GM12878 (cell line): ENCODE data around the gene STON2. TPM values are rescaled to one million over a fixed set of nuclear protein-coding genes. Genes with fewer than 3 reads are reported as not detected.
A peak's percentile ranks its signal among the peaks of the same experiment; 100 is the strongest.

ENCODE experiments used
- ATAC-seq: fragments of 200-7000 bp; cut with Tn5 transposase; 3 replicates; pipeline ENCODE4 v1.9.1; 2020; ENCODE audit warnings: mild to moderate bottlenecking, moderate library complexity
- BruUV-seq: library from RNA; stranded (reverse); fragments of 400-500 nt; replicated peaks from 2 replicates; lab custom pipeline; 2021; lab: Mats Ljungman, UMichigan
- CTCF ChIA-PET: fragments of 300-600 bp; sonication (Branson Sonifier 250); formaldehyde crosslinking; extraction: SDS; loops from one replicate; lab custom pipeline; 2021; ENCODE audit warnings: inconsistent platforms; lab: Yijun Ruan, JAX
- POLR2A ChIA-PET: fragments of 350-600 bp; formaldehyde crosslinking; extraction: SDS; loops from one replicate; lab custom pipeline; 2021; ENCODE audit warnings: inconsistent platforms; lab: Charles Lee
- RAD21 ChIA-PET: fragments of 300-600 bp; sonication (Branson Sonifier 250); formaldehyde crosslinking; loops from one replicate; lab custom pipeline; 2023; ENCODE audit warnings: antibody characterized with exemption; ENCODE audit not compliant: unreplicated experiment; lab: Charles Lee
- SMC1A ChIA-PET: fragments of 300-600 bp; sonication (Branson Sonifier 250); formaldehyde crosslinking; loops from one replicate; lab custom pipeline; 2023; ENCODE audit not compliant: unreplicated experiment, uncharacterized antibody; lab: Charles Lee
- DNase-seq: peaks from one replicate; pipeline ENCODE4 v3.0.0-alpha.2; 2011; ENCODE audit warnings: low read depth, low spot score
- FAIRE-seq: peaks from 3 replicates; lab custom pipeline; 2011; peaks lifted over from hg19 to GRCh38; lab: Jason Lieb, UNC
- H2AFZ ChIP-seq: 2 replicates; pipeline ENCODE4 v1.6.0; 2011; ENCODE audit warnings: low read depth, low read length, control low read depth; ENCODE audit not compliant: control insufficient read depth
- H3K27ac ChIP-seq: 2 replicates; pipeline ENCODE4 v1.5.1; 2011; ENCODE audit warnings: control low read depth; ENCODE audit not compliant: control insufficient read depth, insufficient read depth
- H3K27me3 ChIP-seq, 2 experiments: replicated peaks in 1 of 2; 2 replicates each; pipeline versions ENCODE4 v1.6.0 to v1.6.1; 2011; ENCODE audit warnings: low read length in 1 of 2; ENCODE audit not compliant: control insufficient read depth in 2 of 2, insufficient read depth in 2 of 2
- H3K36me3 ChIP-seq, 2 experiments: 2 replicates each; pipeline ENCODE4 v1.5.1; 2011; ENCODE audit warnings: low read length in 1 of 2; ENCODE audit not compliant: control insufficient read depth in 2 of 2, insufficient read depth in 2 of 2
- H3K4me1 ChIP-seq: 2 replicates; pipeline ENCODE4 v1.6.1; 2011; ENCODE audit warnings: mild to moderate bottlenecking, low read length, moderate library complexity, mixed read lengths; ENCODE audit not compliant: control insufficient read depth, insufficient read depth
- H3K4me2 ChIP-seq: 2 replicates; pipeline ENCODE4 v1.6.0; 2011; ENCODE audit warnings: control low read depth; ENCODE audit not compliant: control insufficient read depth, insufficient read depth
- H3K4me3 ChIP-seq: fragments of 200-600 bp; sonication (generic); 2 replicates; pipeline ENCODE4 v1.5.1; 2016
- H3K79me2 ChIP-seq: 2 replicates; pipeline ENCODE4 v1.6.0; 2011; ENCODE audit warnings: low read length; ENCODE audit not compliant: control insufficient read depth, insufficient read depth
- H3K9ac ChIP-seq: 2 replicates; pipeline ENCODE4 v1.8.0; 2011; ENCODE audit warnings: low read length, control low read depth, mixed read lengths; ENCODE audit not compliant: control insufficient read depth, insufficient read depth
- H3K9me3 ChIP-seq: replicated peaks from 3 replicates; pipeline ENCODE4 v1.5.1; 2011; ENCODE audit warnings: mild to moderate bottlenecking, low read length; ENCODE audit not compliant: control insufficient read depth, insufficient read depth
- H4K20me1 ChIP-seq: 2 replicates; pipeline ENCODE4 v1.6.0; 2011; ENCODE audit not compliant: control insufficient read depth, insufficient read depth
- ATF7 ChIP-seq: fragments of 450-650 bp; IDR thresholded peaks from 2 replicates; pipeline ENCODE4 v1.6.1; 2016; ENCODE audit warnings: low read depth, mild to moderate bottlenecking
- BHLHE40 ChIP-seq, 2 experiments: fragments of 450-650 bp in 1 of 2; IDR thresholded peaks; 2 replicates each; pipeline ENCODE4 v1.6.1; 2011 to 2017; ENCODE audit warnings: low read depth in 2 of 2, borderline replicate concordance in 1 of 2, improper control_type of control experiment in 1 of 2, low read length in 1 of 2, mild to moderate bottlenecking in 1 of 2
- BMI1 ChIP-seq: fragments of 450-650 bp; IDR thresholded peaks from 2 replicates; pipeline ENCODE4 v1.6.1; 2016; ENCODE audit warnings: mild to moderate bottlenecking, moderate library complexity, borderline replicate concordance
- BRCA1 ChIP-seq: IDR thresholded peaks from 2 replicates; pipeline ENCODE4 v1.6.1; 2011; ENCODE audit warnings: low read depth, low read length, improper control_type of control experiment
- CREM ChIP-seq: IDR thresholded peaks from 2 replicates; pipeline ENCODE4 v1.6.1; 2014; ENCODE audit warnings: antibody characterized with exemption, low read depth
- E4F1 ChIP-seq: fragments of 450-650 bp; IDR thresholded peaks from 2 replicates; pipeline ENCODE4 v1.6.1; 2018; ENCODE audit warnings: borderline replicate concordance, mild to moderate bottlenecking; ENCODE audit not compliant: partially characterized antibody
- ESRRA ChIP-seq: IDR thresholded peaks from 2 replicates; pipeline ENCODE4 v1.6.1; 2012; ENCODE audit warnings: mild to moderate bottlenecking, low read length, improper control_type of control experiment
- IKZF2 ChIP-seq, 2 experiments: fragments of 450-650 bp; IDR thresholded peaks; 2 replicates each; pipeline ENCODE4 v1.6.1; 2017; ENCODE audit warnings: mild to moderate bottlenecking in 2 of 2, moderate library complexity in 2 of 2
- KDM1A ChIP-seq: fragments of 200-600 bp; sonication (generic); IDR thresholded peaks from 2 replicates; pipeline ENCODE4 v1.6.1; 2016; ENCODE audit warnings: borderline replicate concordance
- KLF5 ChIP-seq: fragments of 450-650 bp; IDR thresholded peaks from 2 replicates; pipeline ENCODE4 v1.6.1; 2014; ENCODE audit warnings: mild to moderate bottlenecking; ENCODE audit not compliant: partially characterized antibody
- NFIC ChIP-seq: IDR thresholded peaks from 2 replicates; pipeline ENCODE4 v1.6.1; 2012; ENCODE audit warnings: low read depth, mild to moderate bottlenecking, inconsistent platforms, low read length, moderate library complexity
- NR2C2 ChIP-seq: IDR thresholded peaks from 2 replicates; pipeline ENCODE4 v1.6.1; 2011; ENCODE audit warnings: borderline replicate concordance, low read depth; ENCODE audit not compliant: control insufficient read depth, insufficient read length
- PBX3 ChIP-seq: IDR thresholded peaks from 2 replicates; pipeline ENCODE4 v1.6.1; 2011; ENCODE audit warnings: mild to moderate bottlenecking, low read depth, low read length, moderate library complexity; ENCODE audit not compliant: insufficient replicate concordance
- USF2 ChIP-seq: IDR thresholded peaks from 2 replicates; pipeline ENCODE4 v1.6.1; 2011; ENCODE audit warnings: low read depth, low read length, improper control_type of control experiment, borderline replicate concordance
- ZSCAN29 ChIP-seq: fragments of 450-650 bp; IDR thresholded peaks from 2 replicates; pipeline ENCODE4 v1.6.1; 2017; ENCODE audit warnings: mild to moderate bottlenecking, moderate library complexity
- WGBS: methylation state at CpG from one replicate; pipeline ENCODE4 v1.1.6; 2016; ENCODE audit warnings: low lambda C conversion rate; ENCODE audit not compliant: insufficient replicate concordance, insufficient coverage; ENCODE audit errors: missing lambda C conversion rate; 5-methylcytosine and 5-hydroxymethylcytosine counted together
- in situ Hi-C: fragments of 300-500 bp; cut with MboI; formaldehyde crosslinking; loops from 9 replicates; pipeline ENCODE4 v1.14.3; 2018; ENCODE audit warnings: mixed read lengths
- intact Hi-C: fragments of 100-400 bp; cut with micrococcal nuclease; formaldehyde crosslinking; loops from one replicate; pipeline ENCODE4 v1.14.2; 2022; ENCODE audit not compliant: unreplicated experiment
- polyA plus RNA-seq, 11 experiments: library from polyadenylated mRNA; depleted of rRNA in 4 of 11; unstranded in 6 of 11; stranded (reverse) in 5 of 11; fragments of >200 nt; fragmentation: Nextera tagmentation in 4 of 11; fragmentation: Illumina TruSeq in 1 of 11; extraction: Ambion mirVana in 4 of 11; extraction: Trizol in 1 of 11; gene quantifications; 1 replicate in 1 of 11; 2 replicates in 10 of 11; pipeline versions ENCODE4 v1.2.1 to v1.2.3, GENCODE V29; 2011 to 2016; ENCODE audit warnings: inconsistent platforms in 2 of 11, missing spikeins in 2 of 11, low read depth in 1 of 11
- total RNA-seq, 4 experiments: library from RNA; depleted of rRNA in 3 of 4; stranded (reverse); fragments of >200 nt in 3 of 4; fragmentation: Illumina TruSeq in 1 of 4; extraction: Trizol in 1 of 4; gene quantifications; 2 replicates each; pipeline versions ENCODE4 v1.2.1 to v1.2.3, GENCODE V29; 2013 to 2021
- TF ChIP-seq, protein P1 (sequence below): IDR thresholded peaks from 2 replicates; pipeline ENCODE4 v1.6.1; 2011; ENCODE audit warnings: borderline replicate concordance, low read depth, mild to moderate bottlenecking, moderate library complexity, low read length; ENCODE audit not compliant: insufficient read depth, poor library complexity, severe bottlenecking

STON2 gene
- total and polyA plus RNA-seq, 10 of the 15 experiments (the other 5 are each of a cell fraction or from before 2014, with no cell fraction given): 0.03 to 0.13 (median 0.03) TPM; not detected in 7

GRCh38 chr14:81220830-81221578, 179.1 kb downstream of the STON2 start, which contains the start of gene GTF2A1:
Gene GTF2A1, minus strand, starts transcription at chr14:81220959. Its CDS starts 441 bp downstream, at chr14:81220518.
- ChIA-PET CTCF (interaction anchor here (1.0 to 1.5 kb wide), 2 partner anchors 50 to 224 kb away, joined by 3 to 5 read pairs; no protein-coding TSS in a partner anchor), POLR2A (interaction anchor here (0.6 to 2.1 kb wide), 13 partner anchors 13 to 854 kb away, joined by 3 to 8 read pairs (median 4); partner anchors contain the start of genes CEP128 and SEL1L), RAD21 (interaction anchor here (0.7 to 1.6 kb wide), 3 partner anchors 9 to 51 kb away, joined by 3 to 4 read pairs (median 3); no protein-coding TSS in a partner anchor), SMC1A (interaction anchor here (0.8 to 1.8 kb wide), 4 partner anchors 9 to 232 kb away, joined by 3 to 7 read pairs (median 4); no protein-coding TSS in a partner anchor)
- intact Hi-C loops: loop anchor here (2.0 kb wide), 1 partner anchor 250 kb away; no protein-coding TSS in a partner anchor
- WGBS: under 1% methylated on average over 66 of the region's 84 CpGs
- peak; percentile 84 for ATAC-seq
- peak within 1 kb of the TSS; percentile 85 for H3K4me3 ChIP-seq
- FAIRE-seq: peak; percentile 74
- 0 out of 2 replicates have a peak, but pooled peaks cover 3% of the 10 kb centered on the region for H3K4me1 ChIP-seq
- H3K27me3 ChIP-seq: no peaks in the 10 kb centered on the region
- H3K27ac ChIP-seq: peak within 1 kb of the TSS; percentile 98
- BruUV-seq: no TSS peak
- peaks cover 40% of the 10 kb centered on the region for H3K79me2 ChIP-seq
- no peaks in the 10 kb centered on the region for H4K20me1 ChIP-seq
- H2AFZ ChIP-seq: peak within 1 kb of the TSS; percentile 89
- peak; percentile 82 for DNase-seq
- peak within 1 kb of the TSS; percentile 98 for H3K9ac ChIP-seq
- peak within 1 kb of the TSS; percentile 77 for H3K4me2 ChIP-seq
- no peaks in the 10 kb centered on the region; the same call in 2 of the 3 replicates for H3K9me3 ChIP-seq
- peaks cover 0 to 2% of the 10 kb centered on the region in 2 experiments; a peak in 2 of 4 replicates for H3K36me3 ChIP-seq
- in situ Hi-C loops: no loop called here
- TF ChIP-seq, protein P1, sequence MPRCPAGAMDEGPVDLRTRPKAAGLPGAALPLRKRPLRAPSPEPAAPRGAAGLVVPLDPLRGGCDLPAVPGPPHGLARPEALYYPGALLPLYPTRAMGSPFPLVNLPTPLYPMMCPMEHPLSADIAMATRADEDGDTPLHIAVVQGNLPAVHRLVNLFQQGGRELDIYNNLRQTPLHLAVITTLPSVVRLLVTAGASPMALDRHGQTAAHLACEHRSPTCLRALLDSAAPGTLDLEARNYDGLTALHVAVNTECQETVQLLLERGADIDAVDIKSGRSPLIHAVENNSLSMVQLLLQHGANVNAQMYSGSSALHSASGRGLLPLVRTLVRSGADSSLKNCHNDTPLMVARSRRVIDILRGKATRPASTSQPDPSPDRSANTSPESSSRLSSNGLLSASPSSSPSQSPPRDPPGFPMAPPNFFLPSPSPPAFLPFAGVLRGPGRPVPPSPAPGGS: peak; percentile 17
- TF ChIP-seq PBX3 (no peak), NR2C2 (no peak), NFIC (no peak), ATF7 (peak; percentile 32; the same call in 1 of the 2 replicates), E4F1 (peak; percentile 81), USF2 (peak; percentile 81), IKZF2 (IDR thresholded peaks at IDR 0.05) (peak; percentile 68 to 77; a peak in 3 of 4 replicates), CREM (peak; percentile 50), ESRRA (no peak), BRCA1 (peak; percentile 45), BHLHE40 (IDR thresholded peaks at IDR 0.05; ENCODE audit: borderline replicate concordance in 1 of 2, low read depth in 2 of 2, low read length in 1 of 2) (peak; percentile 95 to 98), ZSCAN29 (no peak), BMI1 (no peak), KLF5 (peak; percentile 49), KDM1A (no peak)
